Measurements from ENCODE around the gene SYS1. TPM values are rescaled to one million over a fixed set of nuclear protein-coding genes. Genes with fewer than 3 reads are reported as not detected.

SYS1 gene
- polyA plus RNA-seq, 4 donors, result 13.6 to 40.3 (median 26.9) TPM

GRCh38 chr20:45374101-45374467 lies 11.1 kb downstream of the SYS1 start:
- H3K4me3 ChIP-seq (ENCODE audit: low read depth in 1 of 3, low read length in 3 of 3), result peak overlapping the region in 1 of 3 donors; percentile 47
- no peaks in the 10 kb centered on the region for H3K9me3 ChIP-seq (ENCODE audit: control insufficient read depth in 2 of 2, insufficient read depth in 1 of 2, low read depth in 1 of 2, low read length in 1 of 2)
- H3K27me3 ChIP-seq (ENCODE audit: control insufficient read depth in 3 of 3, insufficient read depth in 3 of 3, low read length in 3 of 3), result no peaks in the 10 kb centered on the region
- peak overlapping the region in 1 of 3 donors; percentile 62 for H3K27ac ChIP-seq (ENCODE audit: low read depth in 1 of 3, low read length in 2 of 3)
- DNase-seq (no peak), FAIRE-seq (no peak)
- H3K4me1 ChIP-seq (ENCODE audit: control insufficient read depth in 3 of 3, insufficient read depth in 2 of 3, low read depth in 1 of 3, low read length in 2 of 3), result peaks cover 3 to 28% (median 7%) of the 10 kb centered on the region in 3 donors
- H3K36me3 ChIP-seq (ENCODE audit: control insufficient read depth in 3 of 3, insufficient read depth in 2 of 3, low read depth in 1 of 3, low read length in 3 of 3), result peaks cover 0 to 7% (median 3%) of the 10 kb centered on the region in 3 donors
- WGBS, 3 donors, result 45 to 59% (median 49%) methylated on average over 9 of the region's 9 CpGs

- Histone ChIP-seq H3K4me1 (ENCODE audit: control insufficient read depth in 3 of 3, insufficient read depth in 2 of 3, low read depth in 1 of 3, low read length in 2 of 3) (peaks cover 3 to 27% (median 7%) of the 10 kb centered on the region in 3 donors), H3K27ac (ENCODE audit: low read depth in 1 of 3, low read length in 2 of 3) (no peak overlapping the region), H3K9me3 (ENCODE audit: control insufficient read depth in 2 of 2, insufficient read depth in 1 of 2, low read depth in 1 of 2, low read length in 1 of 2) (no peaks in the 10 kb centered on the region), H3K4me3 (ENCODE audit: low read depth in 1 of 3, low read length in 3 of 3) (no peak overlapping the region), H3K27me3 (ENCODE audit: control insufficient read depth in 3 of 3, insufficient read depth in 3 of 3, low read length in 3 of 3) (no peaks in the 10 kb centered on the region), H3K36me3 (ENCODE audit: control insufficient read depth in 3 of 3, insufficient read depth in 2 of 3, low read depth in 1 of 3, low read length in 3 of 3) (peaks cover 0 to 7% (median 3%) of the 10 kb centered on the region in 3 donors)
- WGBS, 3 donors, result 96 to 97% (median 96%) methylated on average over 14 of the region's 14 CpGs
- DNase-seq (no peak), FAIRE-seq (no peak)
Measured at GRCh38 chr20:45374966-45375365, 12.0 kb downstream of the SYS1 start.

- DNase-seq (no peak), FAIRE-seq (no peak)
- H3K27me3 ChIP-seq (ENCODE audit: control insufficient read depth in 3 of 3, insufficient read depth in 3 of 3, low read length in 3 of 3), result no peaks in the 10 kb centered on the region
- WGBS, 3 donors, result 84 to 91% (median 85%) methylated on average over 11 of the region's 11 CpGs
- peaks cover 0 to 19% (median 5%) of the 10 kb centered on the region in 3 donors for H3K4me1 ChIP-seq (ENCODE audit: control insufficient read depth in 3 of 3, insufficient read depth in 2 of 3, low read depth in 1 of 3, low read length in 2 of 3)
- H3K36me3 ChIP-seq (ENCODE audit: control insufficient read depth in 3 of 3, insufficient read depth in 2 of 3, low read depth in 1 of 3, low read length in 3 of 3), result peaks cover 0 to 5% (median 3%) of the 10 kb centered on the region in 3 donors
- no peaks in the 10 kb centered on the region for H3K9me3 ChIP-seq (ENCODE audit: control insufficient read depth in 2 of 2, insufficient read depth in 1 of 2, low read depth in 1 of 2, low read length in 1 of 2)
- H3K27ac ChIP-seq (ENCODE audit: low read depth in 1 of 3, low read length in 2 of 3), result no peak overlapping the region
- no peak overlapping the region for H3K4me3 ChIP-seq (ENCODE audit: low read depth in 1 of 3, low read length in 3 of 3)
Measured at GRCh38 chr20:45377269-45377668, 14.3 kb downstream of the SYS1 start.

- no peak for FAIRE-seq
Measured at GRCh38 chr20:45378191-45378590, 15.2 kb downstream of the SYS1 start, which contains the start of gene TP53TG5. Gene TP53TG5 (minus strand): TSS chr20:45378325. CDS start chr20:45378236, 89 bp downstream.

GRCh38 chr20:45387274-45387673 lies 24.3 kb downstream of the SYS1 start:
- Histone ChIP-seq H3K4me3 (ENCODE audit: low read depth in 1 of 3, low read length in 3 of 3) (no peak overlapping the region), H3K36me3 (ENCODE audit: control insufficient read depth in 3 of 3, insufficient read depth in 2 of 3, low read depth in 1 of 3, low read length in 3 of 3) (no peaks in the 10 kb centered on the region), H3K9me3 (ENCODE audit: control insufficient read depth in 2 of 2, insufficient read depth in 1 of 2, low read depth in 1 of 2, low read length in 1 of 2) (no peaks in the 10 kb centered on the region), H3K4me1 (ENCODE audit: control insufficient read depth in 3 of 3, insufficient read depth in 2 of 3, low read depth in 1 of 3, low read length in 2 of 3) (no peaks in the 10 kb centered on the region), H3K27me3 (ENCODE audit: control insufficient read depth in 3 of 3, insufficient read depth in 3 of 3, low read length in 3 of 3) (no peaks in the 10 kb centered on the region), H3K27ac (ENCODE audit: low read depth in 1 of 3, low read length in 2 of 3) (no peak overlapping the region)
- WGBS, 3 donors, result 83 to 92% (median 86%) methylated on average over 1 of the region's 1 CpG
- no peak for DNase-seq
- FAIRE-seq, result no peak

More at GRCh38 chr20:45378191-45378590, 15.2 kb downstream of the SYS1 start, which contains the start of gene TP53TG5:
- H3K4me1 ChIP-seq (ENCODE audit: control insufficient read depth in 3 of 3, insufficient read depth in 2 of 3, low read depth in 1 of 3, low read length in 2 of 3), result peaks cover 0 to 14% (median 0%) of the 10 kb centered on the region in 3 donors
- H3K27ac ChIP-seq (ENCODE audit: low read depth in 1 of 3, low read length in 2 of 3), result no peak within 1 kb of the TSS
- H3K27me3 ChIP-seq (ENCODE audit: control insufficient read depth in 3 of 3, insufficient read depth in 3 of 3, low read length in 3 of 3), result no peaks in the 10 kb centered on the region
- H3K9me3 ChIP-seq (ENCODE audit: control insufficient read depth in 2 of 2, insufficient read depth in 1 of 2, low read depth in 1 of 2, low read length in 1 of 2), result no peaks in the 10 kb centered on the region
- peaks cover 0 to 4% (median 3%) of the 10 kb centered on the region in 3 donors for H3K36me3 ChIP-seq (ENCODE audit: control insufficient read depth in 3 of 3, insufficient read depth in 2 of 3, low read depth in 1 of 3, low read length in 3 of 3)
- no peak within 1 kb of the TSS for H3K4me3 ChIP-seq (ENCODE audit: low read depth in 1 of 3, low read length in 3 of 3)
- DNase-seq, result no peak
- 85 to 89% (median 86%) methylated on average over 1 of the region's 1 CpG for WGBS, 3 donors

GRCh38 chr20:45390931-45391330 lies 28.0 kb downstream of the SYS1 start:
- WGBS, 3 donors, result 82 to 94% (median 84%) methylated on average over 2 of the region's 2 CpGs
- no peak for FAIRE-seq

GRCh38 chr20:45391559-45391958 lies 28.6 kb downstream of the SYS1 start:
- H3K4me1 ChIP-seq (ENCODE audit: control insufficient read depth in 3 of 3, insufficient read depth in 2 of 3, low read depth in 1 of 3, low read length in 2 of 3), result no peaks in the 10 kb centered on the region
- no peak overlapping the region for H3K27ac ChIP-seq (ENCODE audit: low read depth in 1 of 3, low read length in 2 of 3)
- no peaks in the 10 kb centered on the region for H3K9me3 ChIP-seq (ENCODE audit: control insufficient read depth in 2 of 2, insufficient read depth in 1 of 2, low read depth in 1 of 2, low read length in 1 of 2)
- no peak overlapping the region for H3K4me3 ChIP-seq (ENCODE audit: low read depth in 1 of 3, low read length in 3 of 3)
- DNase-seq, result no peak
- H3K36me3 ChIP-seq (ENCODE audit: control insufficient read depth in 3 of 3, insufficient read depth in 2 of 3, low read depth in 1 of 3, low read length in 3 of 3), result peaks cover 0 to 3% (median 0%) of the 10 kb centered on the region in 3 donors
- FAIRE-seq, result no peak
- H3K27me3 ChIP-seq (ENCODE audit: control insufficient read depth in 3 of 3, insufficient read depth in 3 of 3, low read length in 3 of 3), result no peaks in the 10 kb centered on the region
- 67 to 68% (median 68%) methylated on average over 2 of the region's 2 CpGs for WGBS, 3 donors

More at GRCh38 chr20:45390931-45391330, 28.0 kb downstream of the SYS1 start:
- DNase-seq, result no peak
- H3K27ac ChIP-seq (ENCODE audit: low read depth in 1 of 3, low read length in 2 of 3), result no peak overlapping the region
- no peaks in the 10 kb centered on the region for H3K9me3 ChIP-seq (ENCODE audit: control insufficient read depth in 2 of 2, insufficient read depth in 1 of 2, low read depth in 1 of 2, low read length in 1 of 2)
- no peak overlapping the region for H3K4me3 ChIP-seq (ENCODE audit: low read depth in 1 of 3, low read length in 3 of 3)
- no peaks in the 10 kb centered on the region for H3K27me3 ChIP-seq (ENCODE audit: control insufficient read depth in 3 of 3, insufficient read depth in 3 of 3, low read length in 3 of 3)
- peaks cover 0 to 3% (median 0%) of the 10 kb centered on the region in 3 donors for H3K36me3 ChIP-seq (ENCODE audit: control insufficient read depth in 3 of 3, insufficient read depth in 2 of 3, low read depth in 1 of 3, low read length in 3 of 3)
- no peaks in the 10 kb centered on the region for H3K4me1 ChIP-seq (ENCODE audit: control insufficient read depth in 3 of 3, insufficient read depth in 2 of 3, low read depth in 1 of 3, low read length in 2 of 3)

GRCh38 chr20:45392733-45393132 lies 29.8 kb downstream of the SYS1 start:
- no peak overlapping the region for H3K4me3 ChIP-seq (ENCODE audit: low read depth in 1 of 3, low read length in 3 of 3)
- H3K9me3 ChIP-seq (ENCODE audit: control insufficient read depth in 2 of 2, insufficient read depth in 1 of 2, low read depth in 1 of 2, low read length in 1 of 2), result no peaks in the 10 kb centered on the region
- DNase-seq, result no peak
- H3K36me3 ChIP-seq (ENCODE audit: control insufficient read depth in 3 of 3, insufficient read depth in 2 of 3, low read depth in 1 of 3, low read length in 3 of 3), result peaks cover 0 to 3% (median 0%) of the 10 kb centered on the region in 3 donors
- H3K4me1 ChIP-seq (ENCODE audit: control insufficient read depth in 3 of 3, insufficient read depth in 2 of 3, low read depth in 1 of 3, low read length in 2 of 3), result no peaks in the 10 kb centered on the region
- no peak for FAIRE-seq
- H3K27ac ChIP-seq (ENCODE audit: low read depth in 1 of 3, low read length in 2 of 3), result no peak overlapping the region
- H3K27me3 ChIP-seq (ENCODE audit: control insufficient read depth in 3 of 3, insufficient read depth in 3 of 3, low read length in 3 of 3), result no peaks in the 10 kb centered on the region
- 86 to 95% (median 91%) methylated on average over 3 of the region's 3 CpGs for WGBS, 3 donors

Data from small intestine (tissue), 7 donors.